ENCODE results near the gene STEAP1B.
A peak's percentile ranks its signal among the peaks of the same experiment; 100 is the strongest.

The STEAP1B gene

GRCh38 chr7:22427104-22427503 lies 72.9 kb downstream of the STEAP1B start:
- no peak for DNase-seq

- DNase-seq = no peak
Measured at GRCh38 chr7:22426463-22427094, 73.4 kb downstream of the STEAP1B start.

GRCh38 chr7:22425361-22425760 lies 74.6 kb downstream of the STEAP1B start:
- no peak for DNase-seq

- DNase-seq = no peak
Measured at GRCh38 chr7:22422831-22423615, 77.0 kb downstream of the STEAP1B start.

GRCh38 chr7:22420973-22421635 lies 78.9 kb downstream of the STEAP1B start:
- DNase-seq = peak; percentile 25

- DNase-seq = no peak
Measured at GRCh38 chr7:22420008-22420407, 80.0 kb downstream of the STEAP1B start.

- no peak for DNase-seq
Measured at GRCh38 chr7:22419488-22419887, 80.5 kb downstream of the STEAP1B start.

GRCh38 chr7:22418251-22419046 lies 81.5 kb downstream of the STEAP1B start:
- DNase-seq = no peak

GRCh38 chr7:22417841-22418240 lies 82.1 kb downstream of the STEAP1B start:
- DNase-seq = no peak

- no peak for DNase-seq
Measured at GRCh38 chr7:22417349-22417748, 82.6 kb downstream of the STEAP1B start.

GRCh38 chr7:22414424-22414823 lies 85.6 kb downstream of the STEAP1B start:
- no peak for DNase-seq

- no peak for DNase-seq
Measured at GRCh38 chr7:22413211-22413610, 86.8 kb downstream of the STEAP1B start.

GRCh38 chr7:22411977-22412693 lies 87.9 kb downstream of the STEAP1B start:
- no peak for DNase-seq

GRCh38 chr7:22406715-22407114 lies 93.3 kb downstream of the STEAP1B start:
- DNase-seq = no peak

GRCh38 chr7:22404421-22405023 lies 95.5 kb downstream of the STEAP1B start:
- DNase-seq = no peak

- DNase-seq = no peak
Measured at GRCh38 chr7:22403344-22403743, 96.6 kb downstream of the STEAP1B start.

- DNase-seq = no peak
Measured at GRCh38 chr7:22402250-22402649, 97.7 kb downstream of the STEAP1B start.

- no peak for DNase-seq
Measured at GRCh38 chr7:22400936-22401553, 98.9 kb downstream of the STEAP1B start.

- DNase-seq = no peak
Measured at GRCh38 chr7:22400150-22400814, 99.7 kb downstream of the STEAP1B start.

- no peak for DNase-seq
Measured at GRCh38 chr7:22399546-22399945, 100.4 kb downstream of the STEAP1B start.

GRCh38 chr7:22399091-22399490 lies 100.9 kb downstream of the STEAP1B start:
- DNase-seq = no peak

Data from NCI-H2107 (cell line).